Measurements from ENCODE around the gene FAM117A.

DNA sequence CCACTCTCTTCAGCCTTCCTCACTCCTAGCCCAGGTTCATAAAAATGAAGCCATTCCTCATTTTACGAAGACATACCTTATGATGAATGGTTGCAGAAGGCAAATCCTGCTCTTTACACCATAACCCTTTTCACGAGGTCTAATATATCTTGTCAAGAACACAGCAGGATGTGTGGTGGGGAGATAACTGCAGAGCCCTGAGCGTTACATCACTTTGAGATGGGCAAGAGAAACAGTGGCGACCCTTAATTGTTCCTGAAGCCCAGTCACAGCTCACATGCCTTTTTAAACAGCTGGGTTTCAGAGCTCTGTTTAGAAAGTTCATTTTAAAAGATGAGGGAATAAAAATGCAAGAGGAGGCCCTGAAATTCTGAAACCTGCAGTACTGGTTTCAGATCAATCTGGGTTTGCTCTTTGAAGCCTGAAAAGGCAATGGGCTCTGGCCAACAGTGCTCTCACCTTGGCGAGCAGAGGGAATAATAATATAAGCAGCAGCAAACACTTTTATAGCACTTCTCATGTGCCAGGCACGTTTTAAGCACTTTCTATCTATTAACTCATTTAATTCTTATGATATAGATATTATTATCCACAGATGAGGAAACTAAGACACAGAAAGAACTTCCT lies 2.9 kb downstream of the FAM117A start:
- TF ChIP-seq, protein P1, sequence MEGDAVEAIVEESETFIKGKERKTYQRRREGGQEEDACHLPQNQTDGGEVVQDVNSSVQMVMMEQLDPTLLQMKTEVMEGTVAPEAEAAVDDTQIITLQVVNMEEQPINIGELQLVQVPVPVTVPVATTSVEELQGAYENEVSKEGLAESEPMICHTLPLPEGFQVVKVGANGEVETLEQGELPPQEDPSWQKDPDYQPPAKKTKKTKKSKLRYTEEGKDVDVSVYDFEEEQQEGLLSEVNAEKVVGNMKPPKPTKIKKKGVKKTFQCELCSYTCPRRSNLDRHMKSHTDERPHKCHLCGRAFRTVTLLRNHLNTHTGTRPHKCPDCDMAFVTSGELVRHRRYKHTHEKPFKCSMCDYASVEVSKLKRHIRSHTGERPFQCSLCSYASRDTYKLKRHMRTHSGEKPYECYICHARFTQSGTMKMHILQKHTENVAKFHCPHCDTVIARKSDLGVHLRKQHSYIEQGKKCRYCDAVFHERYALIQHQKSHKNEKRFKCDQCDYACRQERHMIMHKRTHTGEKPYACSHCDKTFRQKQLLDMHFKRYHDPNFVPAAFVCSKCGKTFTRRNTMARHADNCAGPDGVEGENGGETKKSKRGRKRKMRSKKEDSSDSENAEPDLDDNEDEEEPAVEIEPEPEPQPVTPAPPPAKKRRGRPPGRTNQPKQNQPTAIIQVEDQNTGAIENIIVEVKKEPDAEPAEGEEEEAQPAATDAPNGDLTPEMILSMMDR (IDR thresholded peaks at IDR 0.05; ENCODE audit: poor library complexity) = no peak
- no peak for TF ChIP-seq EZH2 (IDR thresholded peaks at IDR 0.05; ENCODE audit: borderline replicate concordance)
